NCI-H446 (cell line): Measurements from ENCODE around the gene C5AR2.
"Not testable (repeated sequence)": the region's sequence is repeated elsewhere in the genome, so short reads cannot be mapped to it uniquely, and the experiment has no call there.

ENCODE experiments used
- DNase-seq, 2 experiments: peaks; one replicate each; lab custom pipeline; 2025; lab: John Stamatoyannopoulos, UW

The C5AR2 gene

DNA sequence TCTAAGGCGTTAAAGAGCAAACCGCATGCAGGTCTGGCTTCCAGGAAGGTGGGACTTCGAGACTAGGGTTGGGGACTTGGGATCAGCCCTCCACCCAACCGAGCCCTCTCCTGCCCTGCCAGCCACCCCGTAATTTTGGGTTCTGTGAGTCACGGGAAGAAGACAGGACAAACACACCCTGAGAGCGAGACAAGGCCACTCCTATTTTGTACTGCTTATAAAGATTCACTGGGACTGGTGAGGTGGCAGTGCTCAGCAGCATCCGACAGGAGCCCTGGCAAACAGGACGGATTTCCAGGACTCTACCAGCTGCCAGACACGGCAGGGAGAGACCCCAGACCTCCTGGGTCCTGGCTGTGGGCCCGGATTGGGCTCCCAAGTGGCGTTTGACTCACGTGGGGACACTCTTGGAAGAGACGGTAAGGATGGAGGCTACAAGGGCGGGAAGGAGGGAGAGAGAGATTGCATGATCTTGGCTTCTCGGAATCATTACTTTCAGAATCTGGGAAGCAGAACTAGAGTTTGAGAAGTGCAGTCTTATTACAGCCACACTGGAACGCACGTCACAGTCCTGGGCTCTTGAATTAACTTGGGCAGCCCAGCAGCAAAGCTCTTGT is at the start of gene C5AR2:
C5AR2 (plus strand) TSS at position 245 of the 617 bp plus-strand sequence. CDS start 8,625 bp downstream, outside the sequence.
- DNase-seq = peak; percentile 32 to 73

DNA sequence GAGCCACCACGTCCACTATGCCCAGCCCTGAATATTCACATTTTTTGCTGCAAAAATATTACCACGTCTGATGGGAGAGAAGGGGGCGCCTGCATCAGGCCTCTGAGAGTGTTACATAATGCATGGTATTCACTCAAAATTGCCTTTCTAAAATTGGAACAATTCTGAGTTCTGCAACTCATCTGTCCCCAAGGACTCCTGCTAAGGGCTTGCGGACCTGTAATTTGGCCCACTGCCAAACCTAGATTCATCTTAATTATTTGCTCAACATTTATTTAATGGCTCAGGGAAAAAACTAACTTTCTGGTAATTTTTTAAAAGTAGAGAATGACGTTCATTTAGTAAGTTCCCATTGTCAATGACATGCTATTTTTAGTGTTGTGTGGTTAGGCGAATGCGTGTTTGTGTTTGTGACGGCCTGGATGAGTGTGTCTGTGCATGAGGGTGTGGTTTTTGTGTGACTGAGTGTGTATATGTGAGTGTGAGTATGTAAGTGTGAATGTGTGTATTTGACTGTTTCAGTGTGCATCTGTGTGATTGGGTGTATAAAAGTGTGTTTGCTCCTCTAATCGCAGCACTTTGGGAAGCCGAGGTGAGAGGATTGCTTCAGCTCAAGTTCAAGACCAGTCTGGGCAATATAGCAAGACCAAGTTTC is 48.4 kb upstream of the C5AR2 start:
- DNase-seq = no peak

DNA sequence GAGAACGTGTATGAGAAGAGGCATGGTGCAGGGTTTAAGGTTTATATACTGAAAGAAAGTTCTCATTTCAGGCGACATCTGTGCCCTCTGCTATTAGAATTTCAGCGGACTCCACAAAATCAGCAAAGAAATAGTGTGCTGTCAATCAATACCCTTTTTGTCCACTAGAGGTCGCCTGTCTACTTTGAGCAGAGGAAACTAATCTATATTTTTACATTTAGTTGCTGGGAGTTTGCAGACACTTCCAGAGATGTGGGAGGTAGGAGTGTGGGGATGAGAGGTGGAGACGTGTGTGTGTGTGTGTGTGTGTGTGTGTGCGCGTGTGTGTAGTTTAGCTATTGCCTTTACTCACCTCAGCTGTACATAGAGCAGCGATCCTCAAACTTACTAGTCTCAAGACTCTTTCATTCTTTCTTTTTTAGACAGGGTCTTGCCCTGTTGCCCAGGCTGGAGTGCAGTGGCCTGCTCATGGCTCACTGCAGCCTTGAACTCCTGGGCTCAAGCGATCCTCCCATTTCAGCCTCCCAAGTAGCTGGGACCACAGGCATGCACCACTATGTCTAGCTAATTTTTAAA is 47.6 kb upstream of the C5AR2 start:
- peak; percentile 52 to 75 for DNase-seq

DNA sequence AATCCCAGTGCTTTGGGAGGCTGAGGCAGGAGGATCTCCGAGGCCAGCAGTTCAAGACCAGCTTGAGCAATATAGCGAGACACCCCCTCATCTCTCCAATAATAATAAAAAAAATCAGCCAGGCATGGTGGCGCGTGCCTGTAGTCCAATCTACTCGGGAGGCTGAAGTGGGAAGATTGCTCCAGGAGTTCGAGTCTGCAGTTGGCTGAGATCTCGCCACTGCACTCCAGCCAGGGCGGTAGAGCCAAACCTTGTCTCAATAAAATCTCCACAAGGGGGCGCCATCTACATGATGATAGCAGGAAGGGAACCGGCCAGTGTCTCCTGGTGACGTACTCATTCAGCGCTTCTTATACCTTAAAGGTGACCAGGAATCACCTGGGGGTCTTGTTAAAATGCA is 35.9 kb upstream of the C5AR2 start:
- DNase-seq = peak; percentile 65 to 91

DNA sequence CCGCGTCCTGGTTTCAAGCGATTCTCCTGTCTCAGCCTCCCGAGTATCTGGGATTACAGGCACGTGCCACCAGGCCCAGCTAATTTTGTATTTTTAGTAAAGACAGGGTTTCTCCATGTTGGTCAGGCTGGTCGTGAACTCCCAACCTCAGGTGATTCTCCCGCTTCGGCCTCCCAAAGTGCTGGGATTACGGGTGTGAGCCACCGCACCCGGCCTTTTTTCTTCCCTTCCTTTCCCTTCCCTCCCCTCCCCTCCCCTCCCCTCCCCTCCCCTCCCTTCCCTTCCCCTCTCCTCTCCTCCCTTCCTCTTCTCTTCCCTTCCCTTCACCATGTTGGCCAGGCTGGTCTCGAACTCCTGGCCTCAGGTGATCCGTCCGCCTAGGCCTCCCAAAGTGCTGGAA is 31.1 kb upstream of the C5AR2 start:
- not testable (repeated sequence) for DNase-seq

DNA sequence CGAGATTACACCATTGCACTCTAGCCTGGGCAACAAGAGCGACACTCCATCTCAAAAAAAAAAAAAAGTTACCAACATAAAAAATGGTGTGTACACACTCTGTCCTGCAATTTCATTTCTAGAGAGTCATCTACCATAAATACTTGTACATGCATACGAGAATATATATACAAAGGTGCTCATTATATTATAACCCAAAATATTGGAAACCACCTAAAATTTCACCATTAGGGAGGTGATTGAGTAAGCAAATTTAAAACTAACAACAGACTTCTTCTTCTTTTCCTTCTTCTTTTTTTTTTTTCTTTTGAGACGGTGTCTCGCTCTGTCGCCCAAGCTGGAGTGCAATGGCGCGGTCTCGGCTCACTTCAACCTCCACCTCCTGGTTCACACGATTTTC is 29.7 kb upstream of the C5AR2 start:
- DNase-seq = no peak

DNA sequence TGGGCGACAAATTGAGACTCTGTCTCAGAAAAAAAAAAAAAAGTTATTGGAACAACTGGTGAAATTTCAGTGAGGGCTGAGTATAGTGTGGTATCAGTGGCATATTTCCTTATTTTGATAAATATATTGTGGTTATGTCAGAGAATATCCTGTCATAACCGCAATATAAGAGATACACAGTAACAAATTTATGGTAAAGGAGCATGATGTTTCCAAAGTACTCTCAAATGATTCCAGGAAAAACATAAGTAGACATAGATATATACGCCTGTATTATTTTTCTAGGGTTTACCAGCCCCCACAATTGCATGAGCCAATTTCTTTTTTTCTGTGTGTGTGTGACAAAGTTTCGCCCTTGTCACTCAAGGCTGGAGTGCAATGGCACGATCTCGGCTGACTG is 28.0 kb upstream of the C5AR2 start:
- DNase-seq = no peak

DNA sequence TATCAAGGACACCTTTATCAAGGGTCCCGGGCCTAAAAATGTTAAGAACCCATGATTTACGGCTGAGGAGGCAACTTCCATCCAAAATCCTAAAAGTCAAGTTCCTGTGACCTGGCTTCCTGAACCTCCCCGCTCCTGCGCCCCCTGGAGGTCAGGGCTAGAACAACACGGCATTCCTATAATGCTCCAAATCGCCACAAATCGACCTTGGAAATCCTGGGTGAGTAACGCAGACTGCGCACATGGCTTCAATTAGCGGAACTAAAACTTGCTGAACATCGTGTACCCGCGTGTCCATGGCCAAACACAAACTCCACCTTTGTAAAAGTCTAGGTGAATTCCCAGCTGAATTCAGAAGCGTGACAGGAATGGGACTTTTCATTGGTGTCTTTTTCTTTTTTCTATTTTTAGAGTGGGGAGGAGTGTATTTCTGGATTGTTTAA is 26.6 kb upstream of the C5AR2 start:
- peak; percentile 61 to 80 for DNase-seq

DNA sequence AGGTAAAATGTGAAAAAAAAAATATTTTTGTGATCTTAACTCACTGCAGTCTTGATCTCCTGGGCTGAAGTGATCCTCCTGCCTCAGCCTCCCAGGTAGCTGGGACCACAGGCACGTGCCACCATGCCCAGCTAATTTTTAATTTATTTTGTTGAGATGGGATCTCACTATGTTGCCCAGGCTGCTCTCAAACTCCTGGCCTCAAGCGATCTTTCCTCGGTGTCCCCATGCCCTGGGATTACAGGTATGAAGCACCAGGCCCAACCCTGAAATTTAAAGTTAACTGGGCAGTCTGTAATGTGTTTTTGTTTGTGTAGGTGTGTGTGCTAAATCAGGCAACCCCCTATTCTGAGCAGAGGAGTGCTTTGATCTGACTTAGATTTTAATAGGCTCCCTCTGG is 25.7 kb upstream of the C5AR2 start:
- DNase-seq = no peak

DNA sequence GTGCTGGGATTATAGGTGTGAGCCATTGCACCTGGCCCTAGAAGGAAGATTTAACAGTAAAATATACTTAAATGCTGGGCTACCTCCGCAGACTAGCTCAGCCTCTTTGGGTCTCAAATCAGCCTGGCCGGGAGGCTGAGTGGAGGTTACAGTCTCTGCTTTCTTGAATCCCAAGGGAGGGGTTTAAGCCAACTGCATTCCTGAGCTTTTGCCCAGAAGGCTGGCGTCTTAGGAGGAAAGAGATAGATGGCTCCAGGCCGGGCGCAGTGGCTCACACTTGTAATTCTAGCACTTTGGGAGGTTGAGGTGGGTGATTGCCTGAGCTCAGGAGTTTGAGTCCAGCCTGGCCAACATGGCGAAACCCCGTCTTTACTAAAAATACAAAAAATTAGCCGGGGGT is 22.9 kb upstream of the C5AR2 start:
- DNase-seq = peak in 1 of 2 experiments; percentile 13

DNA sequence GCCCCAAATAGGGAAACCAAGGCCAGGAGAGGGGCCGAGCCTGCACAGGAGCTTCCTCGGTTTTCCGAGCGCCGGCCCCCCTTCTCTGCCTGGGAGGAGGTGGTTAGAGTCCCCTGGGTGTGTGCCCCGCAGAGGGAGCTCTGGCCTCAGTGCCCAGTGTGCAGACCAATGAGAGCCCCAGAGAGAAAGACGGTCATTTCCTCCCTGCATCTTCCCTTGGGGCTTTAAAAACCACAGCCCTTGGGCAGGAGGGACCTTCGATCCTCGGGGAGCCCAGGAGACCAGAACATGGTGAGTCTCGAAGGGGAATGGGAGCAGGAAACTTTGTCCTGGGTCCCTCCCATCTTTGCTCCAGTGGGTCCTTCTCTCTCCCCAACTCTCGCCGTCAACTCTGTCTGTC is 22.4 kb upstream of the C5AR2 start, which contains the start of gene C5AR1:
C5AR1 (plus strand) TSS at position 254 of the 400 bp plus-strand sequence; CDS start at position 289, 35 bp downstream.
- DNase-seq = no peak

DNA sequence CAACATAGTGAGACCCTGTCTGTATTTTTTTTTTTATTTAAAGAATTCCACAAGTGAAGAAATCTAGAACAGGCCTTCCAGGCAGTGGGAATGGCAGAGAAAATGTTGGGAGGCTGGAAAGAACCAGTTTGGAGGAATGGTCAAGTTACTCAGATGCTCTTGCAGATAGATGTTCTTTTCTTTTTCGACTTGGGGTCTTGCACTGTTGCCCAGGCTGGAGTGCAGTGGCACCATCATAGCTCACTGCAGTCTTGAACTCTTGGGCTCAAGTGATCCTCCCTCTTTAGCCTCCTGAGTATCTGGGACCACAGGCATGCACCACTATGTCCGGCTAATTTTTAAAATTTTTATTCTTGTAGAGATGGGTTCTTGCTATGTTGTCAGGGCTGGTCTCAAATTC is 21.7 kb upstream of the C5AR2 start:
- DNase-seq = no peak

DNA sequence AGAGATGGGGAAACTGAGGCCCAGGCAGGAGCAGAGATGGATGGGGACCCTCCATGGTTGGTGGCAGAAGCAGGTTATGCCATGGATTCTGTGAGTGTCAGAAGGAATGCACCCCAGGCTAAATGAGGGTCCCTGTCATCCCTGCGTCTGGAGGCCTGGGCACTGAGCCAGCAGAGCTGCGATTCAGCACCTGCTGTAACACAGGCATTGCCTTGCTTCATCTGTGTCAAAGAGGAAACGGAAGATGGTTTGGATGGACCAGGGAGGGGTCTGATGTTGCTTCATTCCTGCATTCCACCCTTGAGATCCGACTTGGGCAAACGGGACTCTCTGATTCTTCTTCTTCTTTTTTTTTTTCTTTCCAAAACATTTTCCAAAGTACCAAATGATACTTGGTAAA is 21.2 kb upstream of the C5AR2 start:
- DNase-seq = peak in 1 of 2 experiments; percentile 25

DNA sequence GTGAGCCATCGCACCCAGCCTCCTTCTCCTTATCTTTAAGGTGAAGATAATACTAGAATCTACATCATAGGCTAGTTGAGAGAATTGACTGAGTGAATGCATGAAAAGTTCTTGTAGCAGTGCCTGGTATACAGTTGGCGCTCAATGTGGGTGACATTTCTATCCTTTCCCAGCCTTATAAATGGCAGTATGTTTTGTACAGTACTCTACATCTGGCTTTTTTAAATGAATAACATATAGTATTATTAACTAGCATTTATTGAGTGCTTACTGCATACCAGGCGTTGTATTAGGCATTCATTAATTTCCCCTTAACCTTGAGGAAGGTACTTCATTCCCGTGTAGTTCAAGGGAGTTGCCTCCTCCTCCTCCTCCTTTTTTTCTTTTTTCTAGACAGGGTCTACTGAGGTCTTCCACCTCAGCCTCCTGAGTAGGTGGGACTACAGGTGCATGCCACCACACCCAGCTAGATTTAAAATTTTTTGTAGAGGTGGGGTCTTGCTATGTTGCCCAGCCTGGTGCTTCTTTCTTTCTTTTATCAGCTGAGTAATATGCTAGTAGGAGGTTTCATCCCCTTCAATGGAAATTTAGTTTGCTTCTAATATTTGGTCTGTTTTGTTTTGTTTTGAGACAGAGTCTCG is 19.5 kb upstream of the C5AR2 start:
- DNase-seq = no peak

DNA sequence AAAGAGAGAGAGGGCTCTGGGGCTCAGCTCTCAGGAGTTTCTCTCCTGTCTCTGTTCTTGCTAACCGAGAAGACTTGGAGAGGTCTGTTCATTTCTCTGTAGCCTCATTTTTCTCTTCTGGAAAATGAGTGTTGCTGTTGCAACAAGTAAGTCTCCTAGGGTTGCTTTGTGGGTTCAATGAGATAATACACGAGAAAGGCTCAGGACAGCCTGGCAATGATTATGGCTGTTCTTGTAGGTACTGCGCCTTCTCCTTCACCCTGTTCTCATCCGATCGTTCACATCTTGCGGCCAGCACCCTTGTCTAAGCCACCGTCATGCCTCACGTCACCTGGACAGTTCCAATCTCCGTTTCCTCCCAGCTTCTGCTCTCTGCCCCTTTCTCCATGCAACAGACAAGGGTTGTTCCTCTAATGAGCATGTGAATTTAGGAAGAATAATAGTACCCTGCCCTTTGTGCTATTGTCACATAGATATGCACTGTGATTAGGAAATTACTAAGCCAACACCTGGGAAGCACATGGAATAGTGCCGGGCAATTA is 18.1 kb upstream of the C5AR2 start:
- DNase-seq = no peak

DNA sequence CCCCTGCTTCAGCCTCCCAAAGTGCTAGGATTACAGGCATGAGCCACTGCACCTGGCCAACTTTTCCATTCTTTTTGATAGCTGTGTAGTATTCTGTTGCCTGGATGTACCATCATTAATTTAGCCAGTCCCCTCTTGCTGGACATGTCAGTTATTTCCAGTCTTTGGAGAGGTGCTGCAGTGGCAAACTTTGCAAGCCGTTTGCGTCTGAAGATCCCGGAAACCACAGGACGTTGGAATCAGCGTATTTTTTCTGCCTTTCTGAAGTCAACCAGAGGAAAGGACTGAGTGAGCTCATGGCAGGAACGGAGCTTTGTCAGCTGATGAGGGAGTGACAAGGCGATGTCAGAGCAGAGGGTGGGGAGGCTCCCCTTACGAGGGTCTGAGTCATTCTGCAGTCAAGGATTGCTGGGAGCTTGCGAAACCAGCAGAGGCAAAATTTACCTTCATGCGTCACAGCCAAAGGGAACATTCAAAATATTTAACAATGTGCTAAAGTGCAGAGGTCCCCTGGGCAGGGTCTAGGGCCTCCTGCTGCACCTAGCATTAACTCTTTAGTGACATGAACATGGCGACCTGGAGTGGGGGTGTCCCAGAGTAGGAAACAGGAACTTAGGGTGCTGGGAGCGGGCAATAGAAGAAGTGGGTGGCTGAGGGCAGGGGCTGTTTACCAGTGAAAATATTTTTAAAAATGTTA is 16.7 kb upstream of the C5AR2 start:
- no peak for DNase-seq

DNA sequence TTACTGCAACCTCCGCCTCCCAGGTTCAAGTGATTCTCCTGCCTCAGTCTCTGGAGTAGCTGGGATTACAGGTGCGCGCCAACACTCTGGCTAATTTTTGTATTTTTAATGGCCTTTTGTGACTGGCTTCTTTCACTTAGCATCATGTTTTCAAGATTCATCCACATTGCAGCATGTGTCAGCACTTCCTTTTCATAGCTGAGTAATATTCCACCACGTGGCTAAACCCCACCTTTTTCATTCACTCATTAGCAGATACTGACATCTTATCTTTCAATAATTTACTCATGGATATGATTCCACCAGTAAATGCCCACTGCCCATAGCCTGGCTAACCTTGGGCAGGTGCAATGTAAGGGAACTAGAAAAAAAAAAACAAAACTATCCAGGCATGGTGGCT is 15.5 kb upstream of the C5AR2 start:
- DNase-seq = no peak

DNA sequence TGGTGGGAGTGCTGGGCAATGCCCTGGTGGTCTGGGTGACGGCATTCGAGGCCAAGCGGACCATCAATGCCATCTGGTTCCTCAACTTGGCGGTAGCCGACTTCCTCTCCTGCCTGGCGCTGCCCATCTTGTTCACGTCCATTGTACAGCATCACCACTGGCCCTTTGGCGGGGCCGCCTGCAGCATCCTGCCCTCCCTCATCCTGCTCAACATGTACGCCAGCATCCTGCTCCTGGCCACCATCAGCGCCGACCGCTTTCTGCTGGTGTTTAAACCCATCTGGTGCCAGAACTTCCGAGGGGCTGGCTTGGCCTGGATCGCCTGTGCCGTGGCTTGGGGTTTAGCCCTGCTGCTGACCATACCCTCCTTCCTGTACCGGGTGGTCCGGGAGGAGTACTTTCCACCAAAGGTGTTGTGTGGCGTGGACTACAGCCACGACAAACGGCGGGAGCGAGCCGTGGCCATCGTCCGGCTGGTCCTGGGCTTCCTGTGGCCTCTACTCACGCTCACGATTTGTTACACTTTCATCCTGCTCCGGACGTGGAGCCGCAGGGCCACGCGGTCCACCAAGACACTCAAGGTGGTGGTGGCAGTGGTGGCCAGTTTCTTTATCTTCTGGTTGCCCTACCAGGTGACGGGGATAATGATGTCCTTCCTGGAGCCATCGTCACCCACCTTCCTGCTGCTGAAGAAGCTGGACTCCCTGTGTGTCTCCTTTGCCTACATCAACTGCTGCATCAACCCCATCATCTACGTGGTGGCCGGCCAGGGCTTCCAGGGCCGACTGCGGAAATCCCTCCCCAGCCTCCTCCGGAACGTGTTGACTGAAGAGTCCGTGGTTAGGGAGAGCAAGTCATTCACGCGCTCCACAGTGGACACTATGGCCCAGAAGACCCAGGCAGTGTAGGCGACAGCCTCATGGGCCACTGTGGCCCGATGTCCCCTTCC is 11.8 kb upstream of the C5AR2 start:
- DNase-seq = no peak

DNA sequence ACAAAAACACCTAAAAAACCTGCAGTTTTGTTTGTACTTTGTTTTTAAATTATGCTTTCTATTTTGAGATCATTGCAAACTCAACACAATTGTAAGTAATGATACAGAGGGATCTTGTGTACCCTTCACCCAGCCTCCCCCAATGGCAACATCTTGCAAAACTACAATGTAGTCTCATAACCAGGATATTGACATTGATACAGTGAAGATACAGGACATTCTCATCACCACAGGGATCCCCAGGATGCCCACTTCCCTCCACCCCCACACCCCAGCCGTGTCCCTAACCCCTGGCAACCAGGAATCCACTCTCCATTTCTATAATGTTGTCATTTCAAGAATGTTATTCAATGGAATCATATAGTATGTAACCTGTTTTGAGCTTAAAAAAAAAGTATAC is 10.3 kb upstream of the C5AR2 start:
- no peak for DNase-seq

DNA sequence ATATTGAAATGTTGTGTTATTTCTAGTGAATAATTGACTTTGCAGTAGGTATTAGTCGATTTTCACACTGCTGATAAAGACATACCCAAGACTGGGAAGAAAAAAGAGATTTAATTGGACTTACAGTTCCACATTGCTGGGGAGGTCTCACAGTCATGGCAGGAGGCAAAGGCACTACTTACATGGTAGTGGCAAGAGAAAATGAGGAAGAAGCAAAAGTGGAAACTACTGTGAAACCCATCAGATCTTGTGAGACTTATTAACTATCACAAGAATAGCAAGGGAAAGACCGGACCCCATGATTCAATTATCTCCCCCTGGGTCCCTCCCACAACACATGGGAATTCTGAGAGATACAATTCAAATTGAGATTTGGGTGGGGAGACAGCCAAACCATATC is 9.9 kb upstream of the C5AR2 start:
- DNase-seq = no peak

DNA sequence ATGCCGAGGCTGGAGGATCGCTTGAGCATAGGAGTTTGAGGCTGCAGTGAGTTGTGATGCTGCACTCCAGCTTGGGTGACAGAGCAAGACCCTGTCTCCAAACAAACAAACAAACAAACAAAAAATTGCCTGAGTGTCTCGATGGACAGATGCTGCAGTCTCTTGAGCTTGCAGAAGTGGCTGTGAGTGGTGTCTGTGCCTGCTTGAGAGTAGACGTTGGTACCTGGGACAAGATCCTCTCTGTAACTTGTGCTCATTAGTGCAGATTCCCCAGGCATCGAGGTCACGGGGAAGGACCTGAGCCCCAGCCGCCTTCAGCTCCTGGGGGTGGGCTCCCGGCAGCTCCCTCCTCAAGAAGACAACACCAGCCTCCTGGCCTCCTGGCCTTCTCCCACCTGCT is 8.6 kb upstream of the C5AR2 start:
- no peak for DNase-seq
